ENCODE data around the gene ZDHHC3.

ZDHHC3 gene

GRCh38 chr3:44976002-44976815 is at the start of gene ZDHHC3, which contains the start of gene EXOSC7:
Gene ZDHHC3, minus strand, starts transcription at chr3:44976174. Its CDS starts 16,738 bp downstream, at chr3:44959436.
Gene EXOSC7, plus strand, starts transcription at chr3:44976244. Its CDS starts 34 bp downstream, at chr3:44976278.
- peak; percentile 38 to 93 (median 76) for DNase-seq

- DNase-seq = peak in 2 of 14 donors; percentile 3 to 87
Observed at GRCh38 chr3:45024542-45025255, 48.7 kb upstream of the ZDHHC3 start.

GRCh38 chr3:45023675-45024074 is 47.7 kb upstream of the ZDHHC3 start:
- DNase-seq = no peak

GRCh38 chr3:45021524-45022297 is 45.7 kb upstream of the ZDHHC3 start:
- no peak for DNase-seq

GRCh38 chr3:45020534-45020933 is 44.6 kb upstream of the ZDHHC3 start:
- DNase-seq = no peak

- no peak for DNase-seq
Observed at GRCh38 chr3:45017821-45018220, 41.8 kb upstream of the ZDHHC3 start.

- no peak for DNase-seq
Observed at GRCh38 chr3:45016916-45017315, 40.9 kb upstream of the ZDHHC3 start.

- DNase-seq = no peak
Observed at GRCh38 chr3:45012577-45012976, 36.6 kb upstream of the ZDHHC3 start.

- DNase-seq = peak in 1 of 14 donors; percentile 14
Observed at GRCh38 chr3:45011756-45012508, 36.0 kb upstream of the ZDHHC3 start.

GRCh38 chr3:45010811-45011333 is 34.9 kb upstream of the ZDHHC3 start:
- DNase-seq = no peak

GRCh38 chr3:45009868-45010267 is 33.9 kb upstream of the ZDHHC3 start:
- DNase-seq = no peak

- DNase-seq = no peak
Observed at GRCh38 chr3:45008117-45008516, 32.1 kb upstream of the ZDHHC3 start.

GRCh38 chr3:45007091-45007490 is 31.1 kb upstream of the ZDHHC3 start:
- DNase-seq = no peak

- no peak for DNase-seq
Observed at GRCh38 chr3:45003859-45004258, 27.9 kb upstream of the ZDHHC3 start.

- DNase-seq = no peak
Observed at GRCh38 chr3:45003406-45003805, 27.4 kb upstream of the ZDHHC3 start.

- DNase-seq = peak in 1 of 14 donors; percentile 40
Observed at GRCh38 chr3:45002720-45003119, 26.7 kb upstream of the ZDHHC3 start.

- DNase-seq = no peak
Observed at GRCh38 chr3:45002139-45002660, 26.2 kb upstream of the ZDHHC3 start.

- no peak for DNase-seq
Observed at GRCh38 chr3:45001738-45002137, 25.8 kb upstream of the ZDHHC3 start.

- no peak for DNase-seq
Observed at GRCh38 chr3:45000823-45001222, 24.8 kb upstream of the ZDHHC3 start.

GRCh38 chr3:44999782-45000181 is 23.8 kb upstream of the ZDHHC3 start:
- no peak for DNase-seq

- DNase-seq = no peak
Observed at GRCh38 chr3:44996556-44996969, 20.6 kb upstream of the ZDHHC3 start.
